GM20000 (cell line): ENCODE results near the gene FHIT.

Experiments used
- DNase-seq: peaks from one replicate; pipeline ENCODE4 v3.0.0; 2012; ENCODE audit warnings: low spot score
- TF ChIP-seq, protein P1 (sequence below): IDR thresholded peaks from 2 replicates; pipeline ENCODE4 v1.5.1; 2012; ENCODE audit warnings: mild to moderate bottlenecking, control low read depth; ENCODE audit errors: extremely low read depth, missing control alignments

FHIT gene

DNA sequence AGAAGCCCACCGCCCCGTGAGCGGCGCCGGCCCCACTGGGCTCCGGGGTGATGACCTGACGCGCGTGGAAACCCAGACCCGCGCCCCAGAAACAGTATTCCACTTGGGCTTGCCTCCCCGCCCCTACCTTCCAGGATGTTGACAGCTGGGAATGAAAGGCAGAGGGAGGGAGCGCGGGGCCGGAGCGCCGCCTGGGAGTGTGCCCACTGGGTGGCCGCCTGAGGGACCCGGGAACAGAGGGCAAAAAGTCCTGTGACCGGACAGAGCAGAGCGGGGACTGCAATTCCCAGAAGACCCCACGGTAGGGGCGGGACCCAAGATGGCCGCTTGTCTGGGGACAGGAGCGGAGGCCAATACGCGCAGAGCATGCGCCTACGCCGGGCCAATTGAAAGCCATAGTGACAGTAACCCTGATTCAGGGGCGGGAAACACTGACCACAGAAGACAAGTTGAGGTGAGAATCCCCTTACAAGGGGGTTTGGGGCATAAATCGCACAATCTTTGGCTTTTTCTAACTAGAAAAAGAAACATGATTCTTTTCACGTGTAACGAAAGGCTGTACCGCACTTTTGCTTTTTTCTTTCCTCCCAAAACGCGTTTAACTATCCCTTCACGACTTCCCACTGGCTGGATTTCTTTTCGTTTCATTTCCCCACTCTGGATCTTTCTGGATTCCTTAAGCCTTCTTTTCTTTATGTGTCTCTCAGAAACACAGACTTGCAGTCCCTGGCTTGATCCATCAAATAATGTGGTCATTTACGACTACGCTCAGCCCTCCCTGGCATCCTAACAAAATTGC, at the start of gene FHIT:
FHIT (minus strand) TSS at position 279 of the 799 bp plus-strand sequence.
- TF ChIP-seq, protein P1, sequence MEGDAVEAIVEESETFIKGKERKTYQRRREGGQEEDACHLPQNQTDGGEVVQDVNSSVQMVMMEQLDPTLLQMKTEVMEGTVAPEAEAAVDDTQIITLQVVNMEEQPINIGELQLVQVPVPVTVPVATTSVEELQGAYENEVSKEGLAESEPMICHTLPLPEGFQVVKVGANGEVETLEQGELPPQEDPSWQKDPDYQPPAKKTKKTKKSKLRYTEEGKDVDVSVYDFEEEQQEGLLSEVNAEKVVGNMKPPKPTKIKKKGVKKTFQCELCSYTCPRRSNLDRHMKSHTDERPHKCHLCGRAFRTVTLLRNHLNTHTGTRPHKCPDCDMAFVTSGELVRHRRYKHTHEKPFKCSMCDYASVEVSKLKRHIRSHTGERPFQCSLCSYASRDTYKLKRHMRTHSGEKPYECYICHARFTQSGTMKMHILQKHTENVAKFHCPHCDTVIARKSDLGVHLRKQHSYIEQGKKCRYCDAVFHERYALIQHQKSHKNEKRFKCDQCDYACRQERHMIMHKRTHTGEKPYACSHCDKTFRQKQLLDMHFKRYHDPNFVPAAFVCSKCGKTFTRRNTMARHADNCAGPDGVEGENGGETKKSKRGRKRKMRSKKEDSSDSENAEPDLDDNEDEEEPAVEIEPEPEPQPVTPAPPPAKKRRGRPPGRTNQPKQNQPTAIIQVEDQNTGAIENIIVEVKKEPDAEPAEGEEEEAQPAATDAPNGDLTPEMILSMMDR, result no peak

DNA sequence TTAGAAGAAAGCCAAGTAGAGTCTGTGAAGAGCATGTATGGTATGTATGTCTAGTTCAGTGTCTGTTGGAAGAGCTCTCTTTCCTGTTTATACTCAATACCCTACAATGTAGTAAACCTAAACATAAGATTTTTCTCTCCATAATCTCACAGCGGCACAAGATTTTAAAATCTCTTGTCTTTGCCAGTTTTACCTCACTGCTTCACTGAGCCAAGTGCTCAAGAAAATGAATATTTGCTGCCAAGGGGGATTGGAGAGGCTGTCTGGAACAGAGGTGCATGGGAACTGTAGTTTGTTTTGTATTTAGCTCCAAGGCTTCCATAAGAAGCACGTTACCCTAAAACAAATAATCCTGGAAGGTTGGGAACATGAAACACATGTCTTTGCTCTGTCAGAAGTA, 49.5 kb upstream of the FHIT start:
- TF ChIP-seq, protein P1, result no peak
- no peak for DNase-seq

More for the DNA sequence above, at the start of gene FHIT:
- peak; percentile 90 for DNase-seq

DNA sequence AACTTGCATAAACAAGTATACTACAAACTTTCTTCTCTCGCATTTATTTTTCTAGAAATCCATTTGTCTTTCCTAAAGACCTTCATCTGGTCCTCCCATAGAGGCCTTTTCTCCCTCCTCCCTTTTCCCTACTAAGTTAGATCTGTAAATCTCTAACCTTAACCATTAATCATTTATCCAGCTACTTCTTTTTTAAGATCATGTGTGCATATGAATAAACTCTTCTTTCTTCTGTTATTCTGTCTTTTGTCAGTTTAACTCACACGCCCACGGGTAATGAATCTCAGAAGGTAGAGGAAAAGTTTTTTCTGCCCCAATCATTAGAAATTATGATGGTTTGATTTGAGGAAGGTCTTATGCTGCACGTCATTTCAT, 48.7 kb upstream of the FHIT start:
- TF ChIP-seq, protein P1, result no peak
- no peak for DNase-seq

DNA sequence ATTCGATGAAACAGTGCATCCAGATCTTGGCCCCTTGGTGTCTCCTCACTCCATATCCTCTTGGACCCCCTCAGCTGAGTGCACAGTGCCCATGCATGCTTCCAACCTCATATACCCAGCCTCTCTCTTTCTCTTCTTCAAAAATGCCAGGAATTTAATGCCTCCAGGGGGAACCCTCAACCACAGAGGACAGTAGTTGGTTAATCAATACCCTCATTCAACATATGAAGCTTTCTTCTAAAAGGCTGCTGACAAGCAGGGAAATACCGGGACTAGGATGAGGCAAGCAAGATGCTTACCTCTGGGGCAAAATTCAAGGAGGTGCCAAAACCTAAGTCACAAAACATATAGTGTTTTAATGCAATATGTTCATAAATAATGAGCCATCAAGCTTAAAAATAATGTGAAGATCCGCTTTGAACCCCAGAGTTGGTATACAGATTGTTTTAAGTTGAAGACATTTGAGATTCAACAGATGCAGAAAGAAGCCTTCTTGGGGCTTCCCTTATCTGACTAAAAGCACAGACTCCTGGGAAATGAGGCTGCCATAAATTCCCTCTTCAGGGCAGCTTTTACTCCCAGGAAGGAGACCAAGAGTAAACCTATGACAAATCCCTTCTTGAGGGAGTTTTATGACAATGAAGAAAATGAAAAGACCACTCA, 48.2 kb upstream of the FHIT start:
- no peak for DNase-seq
- TF ChIP-seq, protein P1, result no peak

DNA sequence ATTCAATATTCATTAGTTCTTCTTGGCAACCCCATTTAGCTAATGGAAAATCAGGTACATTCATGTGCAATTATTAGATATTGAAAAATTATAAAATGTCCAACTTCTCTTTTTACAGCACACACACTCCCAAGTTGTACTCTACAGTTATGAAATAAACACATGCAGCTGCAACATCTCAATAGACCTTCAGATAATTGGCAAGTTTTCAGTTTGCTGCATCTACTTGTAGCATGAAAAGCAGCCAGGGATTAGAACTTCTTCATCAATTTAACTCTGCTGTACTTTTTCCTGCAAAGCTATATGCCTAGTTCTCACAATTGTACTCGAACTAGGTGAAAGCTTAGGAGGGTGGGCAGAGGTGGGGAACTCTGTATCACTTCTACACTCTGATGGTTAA, 46.6 kb upstream of the FHIT start:
- DNase-seq, result no peak
- TF ChIP-seq, protein P1, result no peak

DNA sequence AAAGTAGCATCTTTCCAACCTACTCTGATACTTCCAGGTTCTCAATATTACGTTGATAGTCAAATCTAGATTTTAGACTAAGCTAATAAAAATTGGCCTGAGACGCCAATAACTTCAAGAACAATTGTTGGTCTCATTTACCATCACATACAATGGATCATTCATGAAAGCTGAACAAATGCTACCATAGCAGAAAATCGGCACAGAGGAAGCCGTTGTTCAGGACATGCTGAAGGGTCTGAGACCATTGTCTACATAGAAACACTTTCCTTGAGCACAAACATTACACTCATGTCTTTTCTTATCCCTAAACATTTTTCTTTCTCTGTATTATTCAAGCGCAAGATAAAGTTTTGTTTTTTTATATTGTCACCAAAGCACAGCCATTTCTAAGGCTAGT, 37.2 kb upstream of the FHIT start:
- TF ChIP-seq, protein P1, result no peak

DNA sequence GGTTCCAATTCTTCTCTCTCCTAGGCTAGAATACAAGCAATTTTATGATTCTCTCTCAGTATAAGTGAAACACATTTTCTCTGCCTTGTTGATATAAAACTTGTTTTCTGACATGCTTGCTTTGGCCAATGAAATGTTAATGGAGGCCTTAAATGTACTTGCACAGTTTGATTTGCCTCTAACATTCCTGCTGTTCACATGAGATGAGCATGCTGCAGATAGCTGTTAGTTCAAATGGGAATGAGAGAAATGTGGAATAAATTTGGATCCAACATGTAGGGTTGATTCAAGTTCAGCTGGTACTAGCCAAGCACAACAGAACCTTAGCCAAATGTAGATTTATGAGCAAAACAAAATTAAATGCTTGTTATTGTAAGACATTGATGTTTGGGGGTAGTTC, 32.6 kb upstream of the FHIT start:
- TF ChIP-seq, protein P1, result no peak
- no peak for DNase-seq

More for the DNA sequence above, 37.2 kb upstream of the FHIT start:
- no peak for DNase-seq
